ENCODE measurements around the gene IL4I1.

The IL4I1 gene

GRCh38 chr19:49895566-49896297 is 955 bp downstream of the IL4I1 start:
- DNase-seq (ENCODE audit: low read depth, low spot score): no peak

- no peak for DNase-seq (ENCODE audit: low read depth, low spot score)
Observed at GRCh38 chr19:49894879-49895565, 1.7 kb downstream of the IL4I1 start.

GRCh38 chr19:49894011-49894664 is 2.5 kb downstream of the IL4I1 start:
- no peak for DNase-seq (ENCODE audit: low read depth, low spot score)

GRCh38 chr19:49892716-49893115 is 4.0 kb downstream of the IL4I1 start:
- DNase-seq (ENCODE audit: low read depth, low spot score): no peak

GRCh38 chr19:49891393-49891792 is 5.3 kb downstream of the IL4I1 start:
- no peak for DNase-seq (ENCODE audit: low read depth, low spot score)

- no peak for DNase-seq (ENCODE audit: low read depth, low spot score)
Observed at GRCh38 chr19:49890349-49891311, 6.1 kb downstream of the IL4I1 start.

GRCh38 chr19:49889687-49890348 is 6.9 kb downstream of the IL4I1 start:
- DNase-seq (ENCODE audit: low read depth, low spot score): no peak

GRCh38 chr19:49889038-49889686 is 7.5 kb downstream of the IL4I1 start:
- no peak for DNase-seq (ENCODE audit: low read depth, low spot score)

- DNase-seq (ENCODE audit: low read depth, low spot score): no peak
Observed at GRCh38 chr19:49888510-49888824, 8.2 kb downstream of the IL4I1 start.

GRCh38 chr19:49887665-49888509 is 8.8 kb downstream of the IL4I1 start:
- DNase-seq (ENCODE audit: low read depth, low spot score): no peak

- no peak for DNase-seq (ENCODE audit: low read depth, low spot score)
Observed at GRCh38 chr19:49887037-49887664, 9.5 kb downstream of the IL4I1 start.

- no peak for DNase-seq (ENCODE audit: low read depth, low spot score)
Observed at GRCh38 chr19:49884760-49885159, 11.9 kb downstream of the IL4I1 start.

GRCh38 chr19:49884109-49884508 is 12.6 kb downstream of the IL4I1 start:
- no peak for DNase-seq (ENCODE audit: low read depth, low spot score)

- DNase-seq (ENCODE audit: low read depth, low spot score): no peak
Observed at GRCh38 chr19:49883094-49883493, 13.6 kb downstream of the IL4I1 start.

- no peak for DNase-seq (ENCODE audit: low read depth, low spot score)
Observed at GRCh38 chr19:49882643-49883042, 14.0 kb downstream of the IL4I1 start.

GRCh38 chr19:49881672-49882394 is 14.9 kb downstream of the IL4I1 start:
- DNase-seq (ENCODE audit: low read depth, low spot score): no peak

- no peak for DNase-seq (ENCODE audit: low read depth, low spot score)
Observed at GRCh38 chr19:49881186-49881585, 15.5 kb downstream of the IL4I1 start.

GRCh38 chr19:49880162-49880869 is 16.4 kb downstream of the IL4I1 start:
- DNase-seq (ENCODE audit: low read depth, low spot score): no peak

Data from smooth muscle cell of the brain vasculature (primary cell).